GM21619 (cell line): ENCODE data around the gene SPRED1.

Experiments
- ATAC-seq: cut with Tn5 transposase; IDR thresholded peaks from one replicate; pipeline ENCODE4 v1.9.1; 2021; ENCODE audit not compliant: unreplicated experiment

Gene SPRED1

GRCh38 chr15:38252481-38253350, at the start of gene SPRED1:
Gene SPRED1, plus strand, starts transcription at chr15:38252836. Its CDS starts 350 bp downstream, at chr15:38253186.
- peak; percentile 30 for ATAC-seq

GRCh38 chr15:38205526-38206272, 46.9 kb upstream of the SPRED1 start:
- ATAC-seq, result no peak

GRCh38 chr15:38207621-38208020, 45.0 kb upstream of the SPRED1 start:
- ATAC-seq, result no peak

- ATAC-seq, result no peak
Measured at GRCh38 chr15:38208206-38208605, 44.4 kb upstream of the SPRED1 start.

- no peak for ATAC-seq
Measured at GRCh38 chr15:38208779-38209178, 43.9 kb upstream of the SPRED1 start.

GRCh38 chr15:38211249-38211648, 41.4 kb upstream of the SPRED1 start:
- ATAC-seq, result no peak

- no peak for ATAC-seq
Measured at GRCh38 chr15:38211811-38212210, 40.8 kb upstream of the SPRED1 start.

GRCh38 chr15:38212729-38213351, 39.8 kb upstream of the SPRED1 start:
- ATAC-seq, result no peak

- ATAC-seq, result no peak
Measured at GRCh38 chr15:38213356-38213755, 39.3 kb upstream of the SPRED1 start.

GRCh38 chr15:38215707-38216106, 36.9 kb upstream of the SPRED1 start:
- ATAC-seq, result no peak

GRCh38 chr15:38216763-38217162, 35.9 kb upstream of the SPRED1 start:
- no peak for ATAC-seq

GRCh38 chr15:38217191-38217595, 35.4 kb upstream of the SPRED1 start:
- ATAC-seq, result no peak

- ATAC-seq, result no peak
Measured at GRCh38 chr15:38217788-38218609, 34.6 kb upstream of the SPRED1 start.

- ATAC-seq, result no peak
Measured at GRCh38 chr15:38220606-38221273, 31.9 kb upstream of the SPRED1 start.

GRCh38 chr15:38224486-38224885, 28.1 kb upstream of the SPRED1 start:
- ATAC-seq, result no peak

GRCh38 chr15:38225381-38225780, 27.3 kb upstream of the SPRED1 start:
- no peak for ATAC-seq

- ATAC-seq, result no peak
Measured at GRCh38 chr15:38226608-38227266, 25.9 kb upstream of the SPRED1 start.

- no peak for ATAC-seq
Measured at GRCh38 chr15:38227941-38228340, 24.7 kb upstream of the SPRED1 start.

GRCh38 chr15:38228618-38229017, 24.0 kb upstream of the SPRED1 start:
- ATAC-seq, result no peak
